SH-SY5Y (cell line): Measurements from ENCODE around the gene MESD.

ENCODE experiments used
- GATA2 ChIP-seq: IDR thresholded peaks from 2 replicates; pipeline ENCODE4 v1.6.1; 2011; ENCODE audit warnings: mild to moderate bottlenecking, low read depth, low read length
- GATA3 ChIP-seq: IDR thresholded peaks from 2 replicates; pipeline ENCODE4 v1.6.1; 2011; ENCODE audit warnings: low read depth, mild to moderate bottlenecking, low read length, moderate library complexity

The MESD gene

GRCh38 chr15:81003097-81003350 is 13.4 kb upstream of the MESD start:
- no peak for TF ChIP-seq GATA2
- no peak for TF ChIP-seq GATA3

GRCh38 chr15:81002331-81003096 is 12.9 kb upstream of the MESD start:
- TF ChIP-seq GATA2 (no peak), GATA3 (no peak)

- no peak for TF ChIP-seq GATA2
- TF ChIP-seq GATA3: no peak
Observed at GRCh38 chr15:81002009-81002330, 12.4 kb upstream of the MESD start.

- TF ChIP-seq GATA2: no peak
- TF ChIP-seq GATA3: no peak
Observed at GRCh38 chr15:81001152-81002008, 11.8 kb upstream of the MESD start.

GRCh38 chr15:81000624-81001151 is 11.1 kb upstream of the MESD start, which contains the start of gene TLNRD1:
TSS of gene TLNRD1 (plus strand) at chr15:81000923. CDS start at chr15:81002272, 1,349 bp downstream.
- TF ChIP-seq GATA3: no peak
- no peak for TF ChIP-seq GATA2

- TF ChIP-seq GATA2 (no peak), GATA3 (no peak)
Observed at GRCh38 chr15:81000144-81000623, 10.6 kb upstream of the MESD start.

GRCh38 chr15:80999623-81000036 is 10.0 kb upstream of the MESD start:
- no peak for TF ChIP-seq GATA2
- TF ChIP-seq GATA3: no peak

GRCh38 chr15:80998251-80998650 is 8.6 kb upstream of the MESD start:
- no peak for TF ChIP-seq GATA3
- TF ChIP-seq GATA2: no peak

- TF ChIP-seq GATA2 (no peak), GATA3 (no peak)
Observed at GRCh38 chr15:80997692-80998091, 8.1 kb upstream of the MESD start.

- no peak for TF ChIP-seq GATA2
- no peak for TF ChIP-seq GATA3
Observed at GRCh38 chr15:80996247-80996646, 6.6 kb upstream of the MESD start.

- TF ChIP-seq GATA3: no peak
- TF ChIP-seq GATA2: no peak
Observed at GRCh38 chr15:80992441-80992840, 2.8 kb upstream of the MESD start.

- TF ChIP-seq GATA2: no peak
- no peak for TF ChIP-seq GATA3
Observed at GRCh38 chr15:80992006-80992405, 2.4 kb upstream of the MESD start.

GRCh38 chr15:80991421-80991820 is 1.8 kb upstream of the MESD start:
- TF ChIP-seq GATA2 (no peak), GATA3 (no peak)

GRCh38 chr15:80990955-80991354 is 1.3 kb upstream of the MESD start:
- no peak for TF ChIP-seq GATA3
- no peak for TF ChIP-seq GATA2

GRCh38 chr15:80989081-80989517 is 520 bp downstream of the MESD start:
- no peak for TF ChIP-seq GATA3
- TF ChIP-seq GATA2: no peak
